Mesothelial cell of epicardium (in vitro differentiated cells): Measurements from ENCODE around the gene TPK1. TPM values are rescaled to one million over a fixed set of nuclear protein-coding genes. Genes with fewer than 3 reads are reported as not detected.
A peak's percentile ranks its signal among the peaks of the same experiment; 100 is the strongest.
"Not testable (repeated sequence)": the region's sequence is repeated elsewhere in the genome, so short reads cannot be mapped to it uniquely, and the experiment has no call there.

Experiments
- DNase-seq, 2 experiments: peaks; one replicate each; pipeline ENCODE4 v3.0.0; 2021; ENCODE audit warnings: low spot score in 2 of 2; ENCODE audit not compliant: unreplicated experiment in 2 of 2
- H3K27ac Mint-ChIP-seq: 2 replicates; pipeline ENCODE4 v1.8.0; 2021; ENCODE audit warnings: mixed read lengths
- H3K27me3 Mint-ChIP-seq: 2 replicates; pipeline ENCODE4 v1.8.0; 2021; ENCODE audit warnings: low read depth, mixed read lengths
- H3K36me3 Mint-ChIP-seq: 2 replicates; pipeline ENCODE4 v1.8.0; 2021; ENCODE audit warnings: mixed read lengths
- H3K4me1 Mint-ChIP-seq: 2 replicates; pipeline ENCODE4 v1.8.0; 2021; ENCODE audit warnings: mixed read lengths
- H3K4me3 Mint-ChIP-seq: 2 replicates; pipeline ENCODE4 v1.8.0; 2021; ENCODE audit warnings: mild to moderate bottlenecking, moderate library complexity, mixed read lengths
- H3K9me3 Mint-ChIP-seq: 2 replicates; pipeline ENCODE4 v1.8.0; 2021; ENCODE audit warnings: mixed read lengths
- CTCF ChIP-seq: fragments of 200-600 bp; sonication (generic); IDR thresholded peaks from one replicate; pipeline ENCODE4 v1.5.0; 2021; ENCODE audit warnings: antibody characterized with exemption; ENCODE audit not compliant: unreplicated experiment
- total RNA-seq: library from RNA; stranded (reverse); gene quantifications from 3 replicates; pipeline ENCODE4 v1.2.1, GENCODE V29; 2021

Gene TPK1
- total RNA-seq, 1 donor from 2014 or later, result 3.3 TPM

GRCh38 chr7:144439717-144440205, 396.1 kb downstream of the TPK1 start:
- TF ChIP-seq CTCF, result no peak
- no peak overlapping the region for H3K27ac Mint-ChIP-seq
- no peak for DNase-seq
- H3K27me3 Mint-ChIP-seq, result peaks cover 6% of the 10 kb centered on the region
- H3K4me1 Mint-ChIP-seq, result no peaks in the 10 kb centered on the region
- no peak overlapping the region for H3K4me3 Mint-ChIP-seq
- no peaks in the 10 kb centered on the region for H3K9me3 Mint-ChIP-seq
- H3K36me3 Mint-ChIP-seq, result no peaks in the 10 kb centered on the region

GRCh38 chr7:144438759-144439158, 397.1 kb downstream of the TPK1 start:
- Mint-ChIP-seq H3K4me1 (no peaks in the 10 kb centered on the region), H3K4me3 (no peak overlapping the region), H3K9me3 (no peaks in the 10 kb centered on the region), H3K27me3 (peaks cover 15% of the 10 kb centered on the region), H3K36me3 (no peaks in the 10 kb centered on the region), H3K27ac (no peak overlapping the region)
- no peak for TF ChIP-seq CTCF
- DNase-seq, result no peak

- no peak overlapping the region for H3K4me3 Mint-ChIP-seq
- TF ChIP-seq CTCF, result peak; percentile 76
Observed at GRCh38 chr7:144437370-144438191, 398.3 kb downstream of the TPK1 start.

GRCh38 chr7:144436500-144436899, 399.4 kb downstream of the TPK1 start:
- Mint-ChIP-seq H3K4me1 (no peaks in the 10 kb centered on the region), H3K36me3 (no peaks in the 10 kb centered on the region), H3K9me3 (no peaks in the 10 kb centered on the region), H3K27ac (no peak overlapping the region), H3K4me3 (no peak overlapping the region), H3K27me3 (peaks cover 23% of the 10 kb centered on the region)
- no peak for TF ChIP-seq CTCF
- DNase-seq, result no peak

More at GRCh38 chr7:144437370-144438191, 398.3 kb downstream of the TPK1 start:
- H3K4me1 Mint-ChIP-seq, result no peaks in the 10 kb centered on the region
- H3K36me3 Mint-ChIP-seq, result no peaks in the 10 kb centered on the region
- no peak overlapping the region for H3K27ac Mint-ChIP-seq
- no peaks in the 10 kb centered on the region for H3K9me3 Mint-ChIP-seq
- peaks cover 23% of the 10 kb centered on the region for H3K27me3 Mint-ChIP-seq
- DNase-seq, result peak in 1 of 2 experiments; percentile 70

- Mint-ChIP-seq H3K36me3 (peaks cover 3% of the 10 kb centered on the region), H3K9me3 (peaks cover 39% of the 10 kb centered on the region)
- TF ChIP-seq CTCF, result no peak
Observed at GRCh38 chr7:144428431-144428830, 407.4 kb downstream of the TPK1 start.

GRCh38 chr7:144427539-144427938, 408.3 kb downstream of the TPK1 start:
- H3K27ac Mint-ChIP-seq, H3K36me3 Mint-ChIP-seq, H3K4me1 Mint-ChIP-seq, H3K4me3 Mint-ChIP-seq, H3K27me3 Mint-ChIP-seq, DNase-seq: not testable (repeated sequence)
- peaks cover 39% of the 10 kb centered on the region for H3K9me3 Mint-ChIP-seq

More at GRCh38 chr7:144428431-144428830, 407.4 kb downstream of the TPK1 start:
- Mint-ChIP-seq H3K4me1 (no peaks in the 10 kb centered on the region), H3K27me3 (peaks cover 6% of the 10 kb centered on the region), H3K27ac (no peak overlapping the region), H3K4me3 (no peak overlapping the region)
- DNase-seq, result no peak

- H3K27ac Mint-ChIP-seq, DNase-seq, H3K27me3 Mint-ChIP-seq, H3K36me3 Mint-ChIP-seq, H3K4me3 Mint-ChIP-seq, H3K4me1 Mint-ChIP-seq: not testable (repeated sequence)
- peaks cover 11% of the 10 kb centered on the region for H3K9me3 Mint-ChIP-seq
Observed at GRCh38 chr7:144418931-144419330, 416.9 kb downstream of the TPK1 start.
